Right renal cortex interstitium (tissue), 3 donors: Measurements from ENCODE around the gene CDC25B. TPM values are rescaled to one million over a fixed set of nuclear protein-coding genes. Genes with fewer than 3 reads are reported as not detected.
A peak's percentile ranks its signal among the peaks of the same experiment; 100 is the strongest.

Experiments used
- DNase-seq, 3 donors: peaks; one replicate each; pipeline ENCODE4 v3.0.0-alpha.2; 2013; ENCODE audit warnings: low read depth in 3 of 3, low spot score in 2 of 3
- polyA plus RNA-seq, 3 donors: library from polyadenylated mRNA; unstranded; fragments of 120-200 nt; gene quantifications; one replicate each; pipeline ENCODE4 v1.2.1, GENCODE V29; 2013; ENCODE audit not compliant: insufficient read length in 3 of 3

The CDC25B gene
- polyA plus RNA-seq: 10 to 100 TPM; 28.9 to 34.5 (median 34.0) TPM

DNA sequence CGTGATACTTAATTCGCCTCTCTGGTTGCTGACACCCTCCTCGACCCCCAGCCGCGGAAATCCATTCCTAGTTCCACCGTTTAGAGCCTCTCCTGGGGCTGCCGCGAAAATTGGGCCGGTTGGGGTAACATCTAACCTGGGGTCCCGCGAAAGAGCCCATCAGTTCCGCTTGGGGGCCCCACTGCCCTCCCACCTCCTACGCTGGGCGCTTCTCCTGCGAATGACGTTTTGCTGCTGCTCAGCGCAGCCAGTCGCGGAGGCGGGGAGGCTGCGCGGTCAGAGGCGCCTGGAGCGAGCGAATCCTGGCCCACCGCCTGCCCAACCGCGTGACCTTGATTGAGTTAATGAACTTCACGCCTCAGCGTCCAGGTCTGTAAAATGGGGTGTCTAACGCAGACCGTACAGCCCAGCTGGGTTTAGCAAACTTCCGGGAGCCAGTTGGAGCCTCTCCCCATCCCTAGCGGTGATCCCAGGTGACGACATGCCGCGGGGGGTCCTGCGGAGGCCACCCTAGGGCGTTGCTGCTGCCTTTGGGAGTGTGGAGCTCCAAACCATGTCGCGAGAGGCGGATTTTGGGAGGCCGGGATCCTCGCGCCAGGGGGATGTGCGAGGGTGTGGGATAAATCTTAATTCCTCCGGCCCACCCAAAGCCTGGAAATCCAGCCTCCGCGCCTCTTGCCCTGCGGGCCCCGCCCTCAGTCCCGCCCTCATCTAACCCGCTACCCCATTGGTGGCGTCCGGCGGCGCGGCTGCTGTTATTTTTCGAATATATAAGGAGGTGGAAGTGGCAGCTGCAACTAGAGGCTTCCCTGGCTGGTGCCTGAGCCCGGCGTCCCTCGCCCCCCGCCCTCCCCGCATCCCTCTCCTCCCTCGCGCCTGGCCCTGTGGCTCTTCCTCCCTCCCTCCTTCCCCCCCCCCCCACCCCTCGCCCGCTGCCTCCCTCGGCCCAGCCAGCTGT lies at the start of gene CDC25B:
TSS of gene CDC25B (plus strand) at position 800 of the 958 bp plus-strand sequence. CDS start 222 bp downstream, outside the sequence.
- DNase-seq: peak in 2 of 3 donors; percentile 82 to 86

DNA sequence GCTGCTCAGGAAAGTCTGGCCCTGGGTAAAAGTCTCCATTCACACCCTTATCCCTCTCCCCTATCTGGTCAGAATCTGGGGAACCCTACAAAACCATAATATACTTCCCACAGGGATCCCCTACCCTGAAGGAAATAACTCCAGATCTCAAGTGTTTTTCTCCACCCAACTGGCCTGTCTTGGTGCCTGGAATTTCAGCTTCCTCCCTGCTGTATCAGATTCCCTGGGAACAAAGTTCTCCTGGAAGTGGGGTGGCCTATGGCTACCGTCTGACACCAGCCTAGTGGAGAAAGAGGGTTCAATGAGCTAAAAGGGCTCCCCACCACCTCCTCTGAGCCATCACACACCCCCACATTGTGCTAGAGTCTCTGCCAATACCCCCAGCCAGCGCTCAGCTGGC lies 48.6 kb upstream of the CDC25B start:
- DNase-seq: no peak

DNA sequence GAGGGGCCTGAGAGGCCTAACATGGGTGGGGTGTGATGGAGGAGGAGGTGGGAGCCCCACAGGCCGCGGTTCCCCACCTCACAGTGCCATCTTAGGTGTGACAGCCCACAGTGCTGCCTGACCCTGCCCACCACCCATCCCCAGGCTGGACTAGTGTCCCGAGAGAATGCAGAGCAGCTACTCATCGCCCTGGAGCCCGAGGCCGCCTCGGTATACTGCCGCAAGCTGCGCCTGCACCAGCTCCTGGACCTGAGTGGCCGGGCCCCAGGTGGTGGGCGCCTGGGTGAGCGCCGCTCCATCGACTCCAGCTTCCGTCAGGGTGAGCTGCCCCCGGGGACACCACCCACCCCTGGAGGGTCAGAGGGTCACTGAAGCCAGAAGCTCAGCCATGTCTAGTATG lies 48.0 kb upstream of the CDC25B start:
- DNase-seq: no peak

GRCh38 chr20:3749087-3749688 lies 46.9 kb upstream of the CDC25B start:
- no peak for DNase-seq

- no peak for DNase-seq
These were observed 46.2 kb upstream of the CDC25B start for GRCh38 chr20:3749689-3750531.

GRCh38 chr20:3751305-3751674 lies 44.8 kb upstream of the CDC25B start:
- no peak for DNase-seq

GRCh38 chr20:3751675-3752385 lies 44.3 kb upstream of the CDC25B start:
- DNase-seq: no peak

- DNase-seq: no peak
These were observed 43.7 kb upstream of the CDC25B start for GRCh38 chr20:3752386-3752759.

- DNase-seq: no peak
These were observed 43.0 kb upstream of the CDC25B start for GRCh38 chr20:3753098-3753497.

DNA sequence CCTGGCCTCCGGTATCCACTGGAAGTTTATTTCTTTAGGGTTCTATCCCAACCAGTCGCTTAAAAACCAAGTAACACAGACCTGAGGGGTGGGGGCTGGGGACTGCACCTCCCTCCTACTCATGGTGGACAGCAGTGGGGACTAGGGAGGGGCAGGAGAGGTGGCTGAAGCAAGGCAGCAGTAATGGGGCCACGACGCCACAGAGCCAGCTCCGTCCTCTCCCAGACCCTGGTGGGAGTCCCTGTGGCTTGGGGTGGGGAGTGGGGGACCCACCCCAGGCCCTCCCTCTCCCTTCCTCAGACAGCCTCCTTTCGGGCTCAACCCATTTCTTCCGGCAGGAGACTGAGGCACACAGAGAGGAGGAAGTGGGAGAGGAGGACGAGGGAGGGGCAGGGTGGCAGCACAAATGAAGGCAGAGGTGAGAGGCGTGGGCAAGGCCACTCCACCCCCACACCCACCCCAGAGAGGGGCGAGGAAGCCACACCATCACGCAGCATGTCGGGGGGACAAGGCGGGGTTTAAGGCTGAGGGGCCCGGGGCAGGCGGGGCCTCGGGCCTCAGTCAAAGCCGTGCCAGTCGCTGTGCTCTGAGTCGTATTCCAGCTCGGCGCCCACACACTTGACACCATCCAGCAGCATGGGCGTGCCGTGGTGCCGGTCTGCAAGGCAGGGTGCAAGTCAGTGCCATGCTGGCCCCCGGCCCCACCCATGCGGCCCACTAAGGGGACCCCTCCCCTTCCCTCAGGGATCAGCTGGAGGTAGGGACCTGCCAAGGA lies 42.4 kb upstream of the CDC25B start:
- no peak for DNase-seq

- DNase-seq: no peak
These were observed 41.9 kb upstream of the CDC25B start for GRCh38 chr20:3754276-3754630.

- no peak for DNase-seq
These were observed 40.8 kb upstream of the CDC25B start for GRCh38 chr20:3755269-3755668.

DNA sequence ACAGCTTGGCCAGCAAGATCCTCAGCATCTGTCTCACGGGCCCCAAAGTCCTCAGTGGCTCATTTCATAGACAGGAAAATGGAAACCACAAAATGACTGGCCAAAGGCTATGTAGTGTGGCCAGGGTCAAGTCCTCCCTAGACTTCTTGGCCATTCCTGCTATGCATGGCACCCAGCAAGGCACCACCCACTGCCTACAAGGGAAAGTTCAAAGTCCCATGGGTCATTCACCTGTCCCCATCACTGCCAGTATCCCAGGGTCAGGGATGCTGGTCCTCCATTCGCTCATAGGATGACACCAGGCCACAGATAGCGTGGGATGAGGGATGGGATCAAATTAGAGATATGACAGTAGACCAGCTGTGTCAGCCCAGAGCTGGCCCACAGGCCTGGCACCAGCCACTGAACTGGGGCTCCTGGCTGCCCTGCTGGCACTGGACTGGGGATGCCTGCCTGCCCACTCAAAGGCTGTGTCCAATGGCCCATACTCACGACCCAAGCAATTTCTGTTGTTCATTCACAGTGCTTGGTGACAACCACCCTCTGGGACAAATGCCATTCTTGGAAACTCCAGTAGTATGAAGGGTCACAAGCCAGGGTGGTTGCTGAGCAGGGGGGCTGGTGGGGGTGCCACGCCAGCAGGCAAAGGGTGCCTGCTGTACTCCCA lies 40.2 kb upstream of the CDC25B start:
- DNase-seq: no peak

DNA sequence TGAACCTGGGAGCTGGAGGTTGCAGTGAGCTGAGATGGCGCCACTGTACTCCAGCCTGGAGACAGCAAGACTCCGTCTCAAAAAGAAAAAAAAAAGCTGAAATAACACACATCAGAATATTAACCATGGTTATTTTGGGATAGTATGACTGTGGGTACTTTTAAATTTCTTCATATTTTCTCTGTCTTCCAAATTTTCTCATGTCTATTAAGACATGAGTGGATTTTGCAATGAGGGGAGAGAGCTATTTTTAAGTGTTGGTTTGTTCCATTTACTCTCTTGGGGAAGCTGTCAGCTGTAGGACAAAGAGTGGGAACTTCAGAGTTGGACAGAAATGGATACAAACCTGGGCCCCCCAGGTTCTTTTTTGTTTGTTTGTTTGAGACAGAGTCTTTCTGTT lies 38.8 kb upstream of the CDC25B start:
- DNase-seq: no peak

DNA sequence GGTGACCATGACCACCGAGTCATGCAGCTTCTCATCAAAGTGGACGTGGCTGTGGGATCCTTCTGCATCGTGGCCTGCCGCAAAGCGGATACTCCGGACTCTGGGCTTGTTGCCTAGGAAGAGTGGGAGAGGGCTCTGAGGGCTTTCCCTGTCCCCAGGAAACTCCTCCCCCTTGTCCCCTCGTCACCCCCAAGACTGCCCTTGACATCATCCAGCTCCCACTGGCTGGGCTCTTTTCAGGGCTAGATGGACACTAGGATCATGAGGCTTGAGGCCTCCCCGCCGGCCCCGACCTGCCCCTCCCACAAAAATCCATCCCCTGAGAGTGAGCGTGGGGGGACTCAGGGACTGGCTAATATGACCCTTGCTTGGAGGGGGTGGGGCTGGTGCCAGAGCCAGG lies 37.5 kb upstream of the CDC25B start:
- DNase-seq: no peak

DNA sequence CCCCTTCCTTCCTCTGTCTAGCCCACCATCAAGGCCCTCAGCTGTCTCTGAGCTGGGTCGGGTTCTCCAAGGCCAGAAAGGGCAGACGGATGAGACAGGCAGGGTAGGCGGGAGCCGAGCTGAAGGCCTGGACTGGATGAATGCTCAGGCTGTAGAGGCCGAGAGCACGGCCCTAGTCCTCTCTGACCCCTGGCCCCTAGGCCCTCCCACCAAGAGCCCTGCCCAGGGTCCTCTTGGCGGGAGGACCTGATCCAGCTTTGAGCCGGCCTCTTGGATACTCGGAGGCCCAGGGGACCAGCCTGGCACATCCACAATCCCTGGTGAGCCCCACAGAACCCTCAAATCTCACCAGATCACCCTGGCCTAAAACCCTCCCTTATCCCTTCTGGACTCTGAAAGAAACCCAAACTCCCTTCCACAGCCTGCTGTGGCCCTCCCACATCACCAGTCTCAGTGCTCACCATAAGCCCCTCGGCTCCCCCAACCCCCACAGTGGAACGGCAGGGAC lies 36.7 kb upstream of the CDC25B start:
- DNase-seq: no peak

DNA sequence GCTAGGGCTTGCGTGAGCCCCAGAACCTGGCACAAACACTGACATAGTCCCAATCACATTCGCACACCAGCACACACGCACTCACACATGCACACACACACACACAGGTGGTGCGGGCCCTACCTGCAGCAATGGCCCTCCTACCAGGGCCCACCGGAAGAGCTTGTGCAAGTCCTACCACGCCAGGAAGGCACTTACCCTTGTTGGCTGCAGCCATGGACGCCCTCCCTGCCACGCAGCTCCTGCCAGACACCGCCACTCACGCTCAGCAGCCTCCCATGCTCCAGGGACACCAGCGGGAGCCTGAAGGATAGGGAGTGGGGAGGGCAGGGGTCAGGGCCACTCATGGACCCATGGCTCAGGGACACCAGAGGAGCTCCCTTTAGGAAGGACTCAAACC lies 36.2 kb upstream of the CDC25B start:
- DNase-seq: no peak

DNA sequence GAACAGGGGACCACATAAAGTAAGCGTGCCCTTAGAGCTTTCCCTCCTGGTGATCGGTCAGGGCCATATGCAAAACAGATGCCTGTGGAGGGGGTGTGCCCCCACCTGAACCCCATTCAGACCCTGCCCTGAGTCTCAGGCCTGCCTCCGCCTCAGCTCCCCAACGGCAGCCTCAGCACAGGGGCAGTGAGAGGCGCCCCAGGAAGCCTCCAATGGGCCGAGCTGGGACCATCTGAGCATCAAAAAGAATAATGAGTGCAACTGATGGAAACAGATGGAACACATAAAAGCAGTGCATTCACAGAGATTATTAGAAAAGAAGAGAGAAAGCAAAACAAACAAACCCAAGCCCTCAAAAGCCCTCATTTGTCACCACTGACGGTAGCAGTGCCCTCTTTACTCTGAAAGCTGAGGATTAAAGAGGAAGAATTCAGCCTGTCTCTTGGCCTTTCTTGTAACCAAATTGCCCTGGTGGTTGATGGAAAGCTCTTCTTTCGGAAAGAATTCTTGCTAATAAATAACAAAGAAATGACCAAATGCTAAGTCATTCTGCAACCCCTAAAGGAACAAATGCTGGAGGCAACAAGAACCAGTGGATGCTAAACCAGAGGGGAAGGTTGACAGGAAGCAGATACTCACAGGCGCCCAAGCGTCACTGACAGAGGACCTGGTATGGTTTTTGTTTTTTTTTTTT lies 35.3 kb upstream of the CDC25B start:
- no peak for DNase-seq
